GM13977 (cell line): ENCODE results near the gene CPLANE2.

Experiments
- DNase-seq: peaks from one replicate; pipeline ENCODE4 v3.0.0; 2012; ENCODE audit warnings: low spot score
- CTCF ChIP-seq: IDR thresholded peaks from 2 replicates; pipeline ENCODE4 v1.5.1; 2012; ENCODE audit warnings: mild to moderate bottlenecking, control low read depth; ENCODE audit not compliant: insufficient read depth; ENCODE audit errors: extremely low read depth, missing control alignments
- in situ Hi-C: fragments of 300-500 bp; cut with MboI; formaldehyde crosslinking; loops from one replicate; pipeline ENCODE4 v1.12.0; 2022; ENCODE audit warnings: low sequenced_read_pairs, low pct_unique_long_range_greater_than_20kb, mixed read lengths, inconsistent platforms; ENCODE audit not compliant: unreplicated experiment

Gene CPLANE2

GRCh38 chr1:16236511-16237342 is at the start of gene CPLANE2:
Gene CPLANE2 (minus strand): TSS chr1:16237183. CDS start chr1:16236742, 441 bp downstream.
- in situ Hi-C loops = loop anchor here (25.0 kb wide), 1 partner anchor 376 kb away; the partner anchor contains the start of gene NBPF1
- TF ChIP-seq CTCF = no peak
- peak; percentile 97 for DNase-seq

- in situ Hi-C loops = no loop called here
- TF ChIP-seq CTCF = no peak
- no peak for DNase-seq
Observed at GRCh38 chr1:16286122-16286521, 49.1 kb upstream of the CPLANE2 start.

GRCh38 chr1:16281765-16282164 is 44.8 kb upstream of the CPLANE2 start:
- DNase-seq = no peak
- no peak for TF ChIP-seq CTCF
- in situ Hi-C loops = no loop called here

GRCh38 chr1:16279186-16279585 is 42.2 kb upstream of the CPLANE2 start:
- TF ChIP-seq CTCF = no peak
- no peak for DNase-seq
- in situ Hi-C loops = no loop called here

GRCh38 chr1:16276302-16277030 is 39.5 kb upstream of the CPLANE2 start:
- in situ Hi-C loops = no loop called here
- no peak for TF ChIP-seq CTCF
- no peak for DNase-seq

GRCh38 chr1:16275591-16275990 is 38.6 kb upstream of the CPLANE2 start:
- in situ Hi-C loops = no loop called here
- no peak for TF ChIP-seq CTCF
- DNase-seq = no peak
